ENCODE data around the gene RPL31.

DNA sequence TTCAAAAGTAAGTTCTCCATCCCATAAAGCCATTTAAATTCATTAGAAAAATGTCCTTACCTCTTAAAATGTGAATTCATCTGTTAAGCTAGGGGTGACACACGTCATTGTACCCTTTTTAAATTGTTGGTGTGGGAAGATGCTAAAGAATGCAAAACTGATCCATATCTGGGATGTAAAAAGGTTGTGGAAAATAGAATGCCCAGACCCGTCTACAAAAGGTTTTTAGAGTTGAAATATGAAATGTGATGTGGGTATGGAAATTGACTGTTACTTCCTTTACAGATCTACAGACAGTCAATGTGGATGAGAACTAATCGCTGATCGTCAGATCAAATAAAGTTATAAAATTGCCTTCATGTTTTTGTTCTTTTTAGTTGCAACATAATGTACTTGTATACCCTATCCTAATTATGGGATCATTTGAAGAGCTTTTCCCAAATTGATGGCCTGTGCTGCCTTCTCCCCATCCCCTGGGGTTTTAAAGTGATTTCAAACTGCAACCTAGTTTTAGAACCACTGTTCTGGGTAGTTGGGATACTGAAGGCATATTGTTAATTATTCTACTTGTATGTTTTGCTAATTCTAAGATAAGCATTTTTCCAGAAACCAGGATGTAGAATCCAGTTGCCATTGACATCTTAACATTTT, 4.1 kb downstream of the RPL31 start:
- TF ChIP-seq EP300 (IDR thresholded peaks at IDR 0.05; ENCODE audit: low read depth): no peak
- TF ChIP-seq, protein P1, sequence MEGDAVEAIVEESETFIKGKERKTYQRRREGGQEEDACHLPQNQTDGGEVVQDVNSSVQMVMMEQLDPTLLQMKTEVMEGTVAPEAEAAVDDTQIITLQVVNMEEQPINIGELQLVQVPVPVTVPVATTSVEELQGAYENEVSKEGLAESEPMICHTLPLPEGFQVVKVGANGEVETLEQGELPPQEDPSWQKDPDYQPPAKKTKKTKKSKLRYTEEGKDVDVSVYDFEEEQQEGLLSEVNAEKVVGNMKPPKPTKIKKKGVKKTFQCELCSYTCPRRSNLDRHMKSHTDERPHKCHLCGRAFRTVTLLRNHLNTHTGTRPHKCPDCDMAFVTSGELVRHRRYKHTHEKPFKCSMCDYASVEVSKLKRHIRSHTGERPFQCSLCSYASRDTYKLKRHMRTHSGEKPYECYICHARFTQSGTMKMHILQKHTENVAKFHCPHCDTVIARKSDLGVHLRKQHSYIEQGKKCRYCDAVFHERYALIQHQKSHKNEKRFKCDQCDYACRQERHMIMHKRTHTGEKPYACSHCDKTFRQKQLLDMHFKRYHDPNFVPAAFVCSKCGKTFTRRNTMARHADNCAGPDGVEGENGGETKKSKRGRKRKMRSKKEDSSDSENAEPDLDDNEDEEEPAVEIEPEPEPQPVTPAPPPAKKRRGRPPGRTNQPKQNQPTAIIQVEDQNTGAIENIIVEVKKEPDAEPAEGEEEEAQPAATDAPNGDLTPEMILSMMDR (IDR thresholded peaks at IDR 0.05): no peak
- TF ChIP-seq POLR2A (IDR thresholded peaks at IDR 0.05): no peak
- TF ChIP-seq POLR2AphosphoS5 (IDR thresholded peaks at IDR 0.05): no peak

Measured in transverse colon (tissue), 4 donors.